Stimulated activated CD8-positive, alpha-beta memory T cell treated with anti-CD3 and anti-CD28 coated beads, Interleukin-7, amount 100 ng/mL, for 4 hours (primary cell): ENCODE data around the gene PAX7.
"Not testable (repeated sequence)": the region's sequence is repeated elsewhere in the genome, so short reads cannot be mapped to it uniquely, and the experiment has no call there.

ENCODE experiments used
- DNase-seq, 2 donors: peaks; one replicate each; pipeline ENCODE4 v3.0.0-alpha.2; 2020; ENCODE audit warnings: low read depth in 2 of 2

PAX7 gene

GRCh38 chr1:18726368-18726767 lies 95.7 kb downstream of the PAX7 start:
- no peak for DNase-seq

- DNase-seq: no peak
Observed at GRCh38 chr1:18727956-18728355, 97.3 kb downstream of the PAX7 start.

- DNase-seq: no peak
Observed at GRCh38 chr1:18730321-18730720, 99.7 kb downstream of the PAX7 start.

- DNase-seq: no peak
Observed at GRCh38 chr1:18731148-18731547, 100.5 kb downstream of the PAX7 start.

GRCh38 chr1:18731591-18732235 lies 101.1 kb downstream of the PAX7 start:
- no peak for DNase-seq

- DNase-seq: no peak
Observed at GRCh38 chr1:18732686-18733085, 102.0 kb downstream of the PAX7 start.

- DNase-seq: no peak
Observed at GRCh38 chr1:18734001-18734400, 103.4 kb downstream of the PAX7 start.

- DNase-seq: no peak
Observed at GRCh38 chr1:18734461-18735223, 104.0 kb downstream of the PAX7 start.

- no peak for DNase-seq
Observed at GRCh38 chr1:18735224-18735997, 104.8 kb downstream of the PAX7 start.

- no peak for DNase-seq
Observed at GRCh38 chr1:18736958-18737357, 106.3 kb downstream of the PAX7 start.

GRCh38 chr1:18738126-18738525 lies 107.5 kb downstream of the PAX7 start:
- DNase-seq: no peak

- DNase-seq: no peak
Observed at GRCh38 chr1:18738617-18739016, 108.0 kb downstream of the PAX7 start.

- no peak for DNase-seq
Observed at GRCh38 chr1:18739408-18739807, 108.8 kb downstream of the PAX7 start.

- DNase-seq: no peak
Observed at GRCh38 chr1:18739897-18740296, 109.3 kb downstream of the PAX7 start.

GRCh38 chr1:18740617-18741016 lies 110.0 kb downstream of the PAX7 start:
- DNase-seq: no peak

GRCh38 chr1:18743233-18743632 lies 112.6 kb downstream of the PAX7 start:
- DNase-seq: no peak

- not testable (repeated sequence) for DNase-seq
Observed at GRCh38 chr1:18744381-18744780, 113.7 kb downstream of the PAX7 start.

- DNase-seq: no peak
Observed at GRCh38 chr1:18746981-18747380, 116.3 kb downstream of the PAX7 start.

- DNase-seq: no peak
Observed at GRCh38 chr1:18747671-18748070, 117.0 kb downstream of the PAX7 start.

GRCh38 chr1:18748435-18748834 lies 117.8 kb downstream of the PAX7 start:
- DNase-seq: no peak

GRCh38 chr1:18749569-18749968 lies 118.9 kb downstream of the PAX7 start:
- DNase-seq: no peak

GRCh38 chr1:18750600-18750999 lies 120.0 kb downstream of the PAX7 start:
- no peak for DNase-seq

- DNase-seq: no peak
Observed at GRCh38 chr1:18751425-18751824, 120.8 kb downstream of the PAX7 start.
